ENCODE data around the gene LAMC2. TPM values are rescaled to one million over a fixed set of nuclear protein-coding genes. Genes with fewer than 3 reads are reported as not detected.

The LAMC2 gene
- total and polyA plus RNA-seq, 9 of the 15 experiments (the other 6 are each of a cell fraction or from before 2014, with no cell fraction given), result 0.02 to 0.03 TPM; not detected in 7

DNA sequence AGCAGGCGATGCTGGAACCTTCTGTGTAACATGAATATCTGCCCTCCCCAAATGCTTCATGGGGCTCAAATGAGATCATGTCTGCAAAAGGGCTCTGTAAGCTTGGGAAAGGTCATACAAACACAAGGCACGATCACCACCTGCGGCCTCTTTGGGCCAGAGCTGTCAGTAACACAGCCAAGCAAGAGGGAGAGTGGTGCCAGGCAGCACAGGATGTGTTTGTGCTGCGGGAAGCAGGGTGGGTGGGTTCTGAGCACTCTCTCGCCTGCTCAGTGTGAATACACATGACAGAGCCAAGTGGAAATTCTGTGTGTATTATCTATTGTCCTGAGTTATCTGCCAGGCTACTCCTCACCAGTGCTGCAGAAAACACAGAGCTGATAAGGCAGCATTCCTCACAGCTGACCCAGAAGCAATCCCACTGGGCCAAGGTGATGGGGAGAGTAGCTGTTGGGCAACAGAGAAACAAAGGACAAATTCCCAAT lies 101.2 kb downstream of the LAMC2 start (continued):
- no peak for TF ChIP-seq SIRT6 (IDR thresholded peaks at IDR 0.05; ENCODE audit: low read depth, low read length)
- no peak for TF ChIP-seq HDAC3 (IDR thresholded peaks at IDR 0.05; ENCODE audit: borderline replicate concordance, partially characterized antibody)

DNA sequence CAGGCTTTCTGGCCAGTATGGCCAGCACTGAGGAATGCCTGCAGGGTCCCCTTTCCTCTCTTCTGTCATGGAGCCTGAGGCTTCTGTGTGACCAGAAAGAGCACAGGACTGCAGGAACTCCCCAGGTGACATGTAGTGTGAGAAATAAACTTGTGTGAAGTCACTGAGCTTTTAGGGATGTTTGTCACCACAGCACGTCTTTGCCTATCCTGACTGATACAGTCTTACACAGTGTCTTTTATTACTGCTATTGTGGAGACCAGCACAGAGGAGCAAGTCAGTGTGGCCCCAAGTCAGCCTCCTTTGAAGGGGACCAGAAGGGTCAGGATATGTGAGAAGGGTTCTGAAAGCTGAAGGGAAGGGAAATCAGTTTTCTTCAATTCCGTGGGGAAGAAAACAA lies 102.5 kb downstream of the LAMC2 start:
- Histone ChIP-seq H4K20me1 (replicated peaks; ENCODE audit: control insufficient read depth, insufficient read depth, low read length) (no peaks in the 10 kb centered on the region; the same call in 1 of the 2 replicates), H3K4me2 (ENCODE audit: insufficient read depth, low read length) (no peak overlapping the region), H3K27ac (ENCODE audit: extremely low read depth, low read depth, low read length) (no peak overlapping the region), H3K9ac (ENCODE audit: insufficient read depth in 1 of 2, low read depth in 2 of 2, low read length in 2 of 2) (no peak overlapping the region), H3K9me3 (replicated peaks; ENCODE audit: control insufficient read depth, insufficient read depth, low read depth, low read length) (no peaks in the 10 kb centered on the region), H2AFZ (ENCODE audit: low read depth, low read length) (no peak overlapping the region), H3K4me1 (replicated peaks in 1 of 2; ENCODE audit: control insufficient read depth in 2 of 2, insufficient read depth in 2 of 2, low read length in 2 of 2) (no peaks in the 10 kb centered on the region), H3K27me3 (ENCODE audit: control insufficient read depth in 2 of 2, insufficient read depth in 2 of 2, low read length in 2 of 2) (peaks cover 22 to 56% of the 10 kb centered on the region in 2 experiments; a peak in 4 of 5 replicates), H3K9me1 (ENCODE audit: control insufficient read depth, insufficient read depth, low read length) (no peaks in the 10 kb centered on the region), H3K79me2 (ENCODE audit: control insufficient read depth, insufficient read depth, low read length) (no peaks in the 10 kb centered on the region), H3K4me3 (no peak overlapping the region), H3K36me3 (ENCODE audit: control insufficient read depth, insufficient read depth, low read length) (no peaks in the 10 kb centered on the region)
- in situ Hi-C loops (cut with MboI), result no loop called here
- POLR2A ChIA-PET, result no interaction called here
- FAIRE-seq (no peak), ATAC-seq (no peak), DNase-seq (ENCODE audit: extremely low read depth in 1 of 4, low spot score in 3 of 4) (no peak)
- peak; percentile 87 for TF ChIP-seq ZNF12 (CRISPR knock-in tag; IDR thresholded peaks at IDR 0.05)
- TF ChIP-seq, protein P1, sequence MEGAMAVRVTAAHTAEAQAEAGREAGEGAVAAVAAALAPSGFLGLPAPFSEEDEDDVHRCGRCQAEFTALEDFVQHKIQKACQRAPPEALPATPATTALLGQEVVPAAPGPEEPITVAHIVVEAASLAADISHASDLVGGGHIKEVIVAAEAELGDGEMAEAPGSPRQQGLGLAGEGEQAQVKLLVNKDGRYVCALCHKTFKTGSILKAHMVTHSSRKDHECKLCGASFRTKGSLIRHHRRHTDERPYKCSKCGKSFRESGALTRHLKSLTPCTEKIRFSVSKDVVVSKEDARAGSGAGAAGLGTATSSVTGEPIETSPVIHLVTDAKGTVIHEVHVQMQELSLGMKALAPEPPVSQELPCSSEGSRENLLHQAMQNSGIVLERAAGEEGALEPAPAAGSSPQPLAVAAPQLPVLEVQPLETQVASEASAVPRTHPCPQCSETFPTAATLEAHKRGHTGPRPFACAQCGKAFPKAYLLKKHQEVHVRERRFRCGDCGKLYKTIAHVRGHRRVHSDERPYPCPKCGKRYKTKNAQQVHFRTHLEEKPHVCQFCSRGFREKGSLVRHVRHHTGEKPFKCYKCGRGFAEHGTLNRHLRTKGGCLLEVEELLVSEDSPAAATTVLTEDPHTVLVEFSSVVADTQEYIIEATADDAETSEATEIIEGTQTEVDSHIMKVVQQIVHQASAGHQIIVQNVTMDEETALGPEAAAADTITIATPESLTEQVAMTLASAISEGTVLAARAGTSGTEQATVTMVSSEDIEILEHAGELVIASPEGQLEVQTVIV (CRISPR knock-in tag; IDR thresholded peaks at IDR 0.05; ENCODE audit: borderline replicate concordance), result no peak
- CTCF ChIA-PET (ENCODE audit: low intra/inter-chr PET ratio), result no interaction called here
- BruUV-seq (replicated peaks), result no TSS peak
- WGBS (ENCODE audit: insufficient coverage, low coverage, missing lambda C conversion rate), result 0% methylated on average over 2 of the region's 2 CpGs
- intact Hi-C loops (cut with micrococcal nuclease), result loop anchor here (5.0 to 10.0 kb wide), 2 partner anchors 249 to 626 kb away; no protein-coding TSS in a partner anchor
